NT2/D1 (cell line): Measurements from ENCODE around the gene PDE6B.

Experiments used
- DNase-seq: peaks from one replicate; pipeline ENCODE4 v3.0.0-alpha.2; 2011; ENCODE audit warnings: low read depth, low spot score
- H3K27me3 ChIP-seq: 2 replicates; pipeline ENCODE4 v1.6.0; 2011; ENCODE audit warnings: mild to moderate bottlenecking; ENCODE audit not compliant: insufficient read length, insufficient read depth
- H3K36me3 ChIP-seq: 2 replicates; pipeline ENCODE4 v1.6.1; 2011; ENCODE audit warnings: mild to moderate bottlenecking, low read length, mixed read lengths; ENCODE audit not compliant: insufficient read depth, insufficient read length
- H3K4me1 ChIP-seq: 2 replicates; pipeline ENCODE4 v1.5.1; 2011; ENCODE audit not compliant: insufficient read depth, insufficient read length
- H3K4me3 ChIP-seq: 2 replicates; pipeline ENCODE4 v1.5.1; 2011; ENCODE audit warnings: low read depth; ENCODE audit not compliant: insufficient read length
- H3K9ac ChIP-seq: 2 replicates; pipeline ENCODE4 v1.6.0; 2011; ENCODE audit warnings: low read depth; ENCODE audit not compliant: insufficient read length
- H3K9me3 ChIP-seq: 2 replicates; pipeline ENCODE4 v1.5.1; 2011; ENCODE audit warnings: mild to moderate bottlenecking, low read length; ENCODE audit not compliant: insufficient read depth
- SUZ12 ChIP-seq: IDR thresholded peaks from 2 replicates; pipeline ENCODE4 v1.6.1; 2011; ENCODE audit not compliant: insufficient read length, insufficient read depth; ENCODE audit errors: extremely low read depth
- YY1 ChIP-seq: IDR thresholded peaks from 2 replicates; pipeline ENCODE4 v1.6.1; 2011; ENCODE audit not compliant: insufficient read length, insufficient read depth
- ZNF274 ChIP-seq: IDR thresholded peaks from 2 replicates; pipeline ENCODE4 v1.6.1; 2011; ENCODE audit warnings: mild to moderate bottlenecking, low read depth, low read length

Gene PDE6B

GRCh38 chr4:682490-683172 lies 57.3 kb downstream of the PDE6B start:
- Histone ChIP-seq H3K27me3 (no peaks in the 10 kb centered on the region), H3K9ac (no peak overlapping the region), H3K36me3 (no peaks in the 10 kb centered on the region), H3K4me1 (peaks cover 41% of the 10 kb centered on the region), H3K4me3 (no peak overlapping the region), H3K9me3 (no peaks in the 10 kb centered on the region)
- DNase-seq = no peak
- no peak for TF ChIP-seq ZNF274
- no peak for TF ChIP-seq YY1
- TF ChIP-seq SUZ12 = no peak

- Histone ChIP-seq H3K9me3 (no peaks in the 10 kb centered on the region), H3K9ac (peak overlapping the region; percentile 33), H3K4me1 (peaks cover 43% of the 10 kb centered on the region), H3K4me3 (no peak overlapping the region), H3K36me3 (no peaks in the 10 kb centered on the region), H3K27me3 (no peaks in the 10 kb centered on the region)
- TF ChIP-seq ZNF274 (no peak), SUZ12 (no peak)
- DNase-seq = no peak
These were observed 58.0 kb downstream of the PDE6B start for GRCh38 chr4:683247-683897.

- Histone ChIP-seq H3K27me3 (no peaks in the 10 kb centered on the region), H3K4me1 (peaks cover 48% of the 10 kb centered on the region), H3K9me3 (no peaks in the 10 kb centered on the region), H3K4me3 (no peak overlapping the region), H3K36me3 (no peaks in the 10 kb centered on the region), H3K9ac (peak overlapping the region; percentile 36)
- peak; percentile 73 for DNase-seq
- no peak for TF ChIP-seq YY1
- no peak for TF ChIP-seq ZNF274
- TF ChIP-seq SUZ12 = no peak
These were observed 58.7 kb downstream of the PDE6B start for GRCh38 chr4:683982-684622.

- DNase-seq = no peak
- no peaks in the 10 kb centered on the region for H3K27me3 ChIP-seq
- no peak for TF ChIP-seq ZNF274
- no peak for TF ChIP-seq SUZ12
- no peak for TF ChIP-seq YY1
- H3K4me3 ChIP-seq = no peak overlapping the region
- no peaks in the 10 kb centered on the region for H3K9me3 ChIP-seq
- H3K36me3 ChIP-seq = no peaks in the 10 kb centered on the region
- peaks cover 55% of the 10 kb centered on the region for H3K4me1 ChIP-seq
- H3K9ac ChIP-seq = peak overlapping the region; percentile 36
These were observed 59.4 kb downstream of the PDE6B start for GRCh38 chr4:684623-685327.

GRCh38 chr4:685679-686412 lies 60.5 kb downstream of the PDE6B start:
- TF ChIP-seq SUZ12 (no peak), ZNF274 (no peak), YY1 (no peak)
- Histone ChIP-seq H3K36me3 (no peaks in the 10 kb centered on the region), H3K4me1 (peaks cover 48% of the 10 kb centered on the region), H3K27me3 (no peaks in the 10 kb centered on the region), H3K4me3 (no peak overlapping the region), H3K9ac (no peak overlapping the region), H3K9me3 (no peaks in the 10 kb centered on the region)
- no peak for DNase-seq

GRCh38 chr4:686413-687040 lies 61.2 kb downstream of the PDE6B start:
- Histone ChIP-seq H3K9me3 (no peaks in the 10 kb centered on the region), H3K4me3 (no peak overlapping the region), H3K27me3 (no peaks in the 10 kb centered on the region), H3K9ac (peak overlapping the region; percentile 12), H3K36me3 (no peaks in the 10 kb centered on the region), H3K4me1 (peaks cover 47% of the 10 kb centered on the region)
- TF ChIP-seq SUZ12 = no peak
- no peak for TF ChIP-seq YY1
- TF ChIP-seq ZNF274 = no peak
- DNase-seq = no peak
